NCI-H2081 (cell line): Measurements from ENCODE around the gene TBC1D21.
"Not testable (repeated sequence)": the region's sequence is repeated elsewhere in the genome, so short reads cannot be mapped to it uniquely, and the experiment has no call there.

ENCODE experiments used
- DNase-seq, 2 experiments: peaks; one replicate each; lab custom pipeline; 2025; lab: John Stamatoyannopoulos, UW

Gene TBC1D21

DNA sequence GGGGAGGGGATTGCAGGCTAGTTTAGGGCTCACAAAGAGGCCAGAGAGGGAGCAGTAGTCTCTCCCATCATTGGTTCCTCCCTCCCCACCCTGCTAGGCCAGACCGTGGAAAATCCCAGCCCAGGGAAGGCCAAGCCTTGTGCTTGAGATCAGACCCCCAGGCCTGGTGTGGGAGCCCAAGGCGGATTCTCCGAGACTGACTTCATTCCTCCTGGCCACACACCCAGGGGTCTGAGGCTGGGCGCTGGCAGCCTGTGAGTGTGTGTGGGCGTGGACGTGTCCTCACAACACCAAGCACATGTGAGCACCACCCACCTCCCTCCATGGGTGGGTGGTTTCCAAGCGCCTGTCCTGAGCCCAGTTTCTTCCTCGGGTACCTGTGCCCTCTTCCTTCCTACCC, 57.0 kb downstream of the TBC1D21 start:
- DNase-seq = no peak

- no peak for DNase-seq
Measured at GRCh38 chr15:73930790-73931281, 57.5 kb downstream of the TBC1D21 start.

DNA sequence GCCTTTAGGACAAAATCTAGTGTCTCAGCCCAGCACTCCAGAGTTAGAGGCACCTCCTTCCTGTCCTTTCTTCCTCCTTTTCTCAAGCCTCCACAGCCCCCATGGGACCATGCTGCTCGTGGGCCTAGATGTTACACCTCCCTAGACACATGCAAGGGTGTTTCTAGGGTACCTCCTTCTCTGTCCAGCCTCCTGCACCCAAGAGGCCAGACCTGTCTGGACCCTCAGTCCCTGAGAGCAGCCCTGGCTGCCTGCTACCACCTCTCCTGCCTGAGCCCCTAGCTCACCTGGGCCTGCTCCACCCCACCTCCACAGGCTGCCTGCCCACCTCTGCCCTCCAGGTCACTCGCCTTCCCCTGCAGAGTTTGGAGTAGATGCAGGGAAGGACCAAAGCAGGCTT, 58.1 kb downstream of the TBC1D21 start:
- no peak for DNase-seq

GRCh38 chr15:73932381-73933191, 59.2 kb downstream of the TBC1D21 start:
- no peak for DNase-seq

DNA sequence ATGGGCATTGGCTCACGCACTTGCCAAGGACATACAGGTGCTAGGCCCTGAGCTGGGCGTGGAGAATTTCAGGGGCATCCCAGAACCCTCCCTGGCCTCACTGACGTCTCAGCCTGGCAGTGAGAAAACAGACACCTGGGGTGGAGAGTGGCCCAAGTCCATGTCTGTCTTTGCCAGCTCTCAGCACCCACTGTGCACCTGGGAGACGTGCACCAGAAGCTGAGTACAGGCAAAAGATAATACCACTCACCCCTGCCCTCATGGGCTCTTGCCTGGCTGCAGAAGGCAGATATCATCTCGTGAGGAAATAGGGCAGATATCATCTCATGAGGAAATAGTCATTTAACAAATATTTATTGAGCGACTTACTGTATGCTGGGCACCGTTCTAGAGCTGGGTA, 60.9 kb downstream of the TBC1D21 start:
- DNase-seq = no peak

GRCh38 chr15:73935547-73935946, 62.2 kb downstream of the TBC1D21 start:
- no peak for DNase-seq

DNA sequence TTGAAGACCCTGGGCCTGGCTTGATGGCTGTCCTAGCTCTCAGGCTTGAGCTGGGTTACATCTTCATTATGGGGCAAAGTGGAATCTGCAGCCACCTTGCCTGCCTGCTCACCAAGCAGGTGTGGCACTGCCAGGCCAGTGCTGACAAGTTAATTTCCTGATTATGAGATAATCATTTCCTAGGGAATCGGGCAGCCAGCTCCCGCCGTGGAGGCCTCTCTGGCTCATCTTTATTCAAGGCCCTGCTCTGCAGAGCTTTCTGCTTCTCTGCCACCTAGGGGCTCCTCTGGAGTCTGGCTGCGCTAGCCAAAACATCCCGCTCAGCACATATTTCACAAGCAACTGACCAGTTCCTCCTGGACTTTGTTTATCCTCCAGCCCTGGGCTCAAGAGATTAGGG, 62.8 kb downstream of the TBC1D21 start:
- peak in 1 of 2 experiments; percentile 32 for DNase-seq

GRCh38 chr15:73936588-73937290, 63.4 kb downstream of the TBC1D21 start:
- DNase-seq = no peak

DNA sequence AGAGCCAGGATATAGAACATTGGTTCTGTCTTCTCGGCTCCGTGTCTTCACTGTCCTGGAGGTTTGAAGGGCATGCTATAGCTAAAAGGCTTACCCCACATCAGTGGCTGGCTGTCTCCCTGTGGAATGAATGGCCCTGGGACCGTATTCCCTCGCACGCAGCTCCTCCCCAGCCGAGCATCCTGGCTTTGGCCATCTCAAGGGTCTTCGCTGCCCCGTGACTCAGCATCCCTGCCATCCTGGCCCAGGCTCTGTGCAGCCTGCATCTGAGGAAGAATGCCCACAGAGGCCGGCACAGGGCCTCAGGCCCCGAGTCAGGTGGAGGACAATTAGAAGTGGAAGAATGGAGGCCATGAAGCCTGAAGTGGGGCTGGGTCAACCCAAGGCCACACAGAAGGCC, 63.9 kb downstream of the TBC1D21 start:
- no peak for DNase-seq

- DNase-seq = no peak
Measured at GRCh38 chr15:73937726-73938125, 64.4 kb downstream of the TBC1D21 start.

DNA sequence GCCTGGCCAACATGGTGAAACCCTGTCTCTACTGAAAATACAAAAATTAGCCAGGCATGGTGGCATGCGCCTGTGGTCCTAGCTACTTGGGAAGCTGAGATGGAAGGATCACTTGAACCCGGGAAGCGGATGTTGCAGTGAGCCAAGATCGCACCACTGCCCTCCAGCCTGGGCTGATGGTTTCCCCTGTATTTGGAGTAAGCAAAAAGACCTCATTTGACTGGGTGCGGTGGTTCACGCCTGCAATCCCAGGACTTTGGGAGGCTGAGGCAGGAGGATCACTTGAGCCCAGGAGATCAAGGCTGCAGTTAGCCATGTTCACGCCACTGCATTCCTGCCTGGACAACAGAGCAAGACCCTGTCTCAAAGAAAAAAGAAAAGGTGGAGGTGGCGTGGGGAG, 65.2 kb downstream of the TBC1D21 start:
- DNase-seq = not testable (repeated sequence)
